ENCODE measurements around the gene SLC51A.
"Not testable (repeated sequence)": the region's sequence is repeated elsewhere in the genome, so short reads cannot be mapped to it uniquely, and the experiment has no call there.

GRCh38 chr3:196184169-196184432 lies 32.2 kb upstream of the SLC51A start:
- not testable (repeated sequence) for TF ChIP-seq CTCF (IDR thresholded peaks at IDR 0.05); ZFX (IDR thresholded peaks at IDR 0.05; ENCODE audit: borderline replicate concordance)
